T-cell (primary cell): ENCODE data around the gene SHISAL1. TPM values are rescaled to one million over a fixed set of nuclear protein-coding genes. Genes with fewer than 3 reads are reported as not detected.

Experiments
- ATAC-seq, 4 experiments: fragments of 200-7000 bp in 3 of 4; fragments of 150-1000 bp in 1 of 4; cut with Tn5 transposase; replicated peaks in 1 of 4; 1 replicate in 3 of 4; 2 replicates in 1 of 4; pipeline ENCODE4 v1.10.0; 2021; ENCODE audit warnings: moderate library complexity in 3 of 4, mild to moderate bottlenecking in 2 of 4, moderate number of reproducible peaks in 1 of 4
- CTCF ChIA-PET, 2 donors: fragments of 300-600 bp; sonication (Branson Sonifier 250); formaldehyde crosslinking; loops; one replicate each; lab custom pipeline; 2022; ENCODE audit warnings: antibody characterized with exemption in 2 of 2; lab: Charles Lee
- POLR2A ChIA-PET, 2 donors: fragments of 300-600 bp; sonication (Branson Sonifier 250); formaldehyde crosslinking; loops; one replicate each; lab custom pipeline; 2022; ENCODE audit warnings: antibody characterized with exemption in 2 of 2; lab: Charles Lee
- DNase-seq, 35 experiments: peaks; one replicate each; pipeline versions ENCODE4 v3.0.0 to v3.0.0-alpha.2; 2013 to 2023
- H3K27ac ChIP-seq: one replicate; pipeline ENCODE4 v1.5.1; 2013; ENCODE audit warnings: low read length
- H3K27me3 ChIP-seq, 2 experiments: replicated peaks in 1 of 2; 1 replicate in 1 of 2; 2 replicates in 1 of 2; pipeline versions ENCODE4 v1.6.1 to v1.7.0; 2013; ENCODE audit warnings: low read length in 1 of 2, mixed read lengths in 1 of 2; ENCODE audit not compliant: control insufficient read depth in 2 of 2, insufficient read depth in 2 of 2; ENCODE audit errors: extremely low read depth in 1 of 2
- H3K36me3 ChIP-seq, 2 donors: 1 replicate in 1 of 2; 2 replicates in 1 of 2; pipeline versions ENCODE4 v1.6.1 to v1.7.0; 2013; ENCODE audit warnings: low read length in 1 of 2; ENCODE audit not compliant: control insufficient read depth in 2 of 2, insufficient read depth in 1 of 2; ENCODE audit errors: extremely low read depth in 1 of 2
- H3K4me1 ChIP-seq, 2 experiments: 1 replicate in 1 of 2; 2 replicates in 1 of 2; pipeline versions ENCODE4 v1.6.1 to v1.7.0; 2013; ENCODE audit warnings: low read length in 2 of 2, mixed read lengths in 1 of 2; ENCODE audit not compliant: insufficient read depth in 2 of 2, control insufficient read depth in 1 of 2; ENCODE audit errors: extremely low read depth in 1 of 2
- H3K4me3 ChIP-seq, 2 donors: 1 replicate in 1 of 2; 2 replicates in 1 of 2; pipeline versions ENCODE4 v1.5.1 to v1.7.0; 2013; ENCODE audit warnings: mild to moderate bottlenecking in 2 of 2, low read length in 1 of 2, moderate library complexity in 1 of 2; ENCODE audit not compliant: control insufficient read depth in 1 of 2; ENCODE audit errors: extremely low read depth in 1 of 2
- H3K9me3 ChIP-seq: 2 replicates; pipeline ENCODE4 v1.7.0; 2013
- H3K27ac Mint-ChIP-seq, 2 donors: one replicate each; pipeline ENCODE4 v1.8.0; 2020 to 2021; ENCODE audit warnings: mild to moderate bottlenecking in 2 of 2, mixed read lengths in 2 of 2
- H3K27me3 Mint-ChIP-seq, 2 donors: one replicate each; pipeline ENCODE4 v1.8.0; 2021 to 2022; ENCODE audit warnings: mixed read lengths in 2 of 2
- H3K36me3 Mint-ChIP-seq: one replicate; pipeline ENCODE4 v1.8.0; 2021; ENCODE audit warnings: mixed read lengths
- H3K4me1 Mint-ChIP-seq, 3 donors: one replicate each; pipeline ENCODE4 v1.8.0; 2020 to 2022; ENCODE audit warnings: mixed read lengths in 3 of 3, mild to moderate bottlenecking in 1 of 3
- H3K4me3 Mint-ChIP-seq, 3 donors: one replicate each; pipeline ENCODE4 v1.8.0; 2020 to 2022; ENCODE audit warnings: mild to moderate bottlenecking in 3 of 3, mixed read lengths in 3 of 3, moderate library complexity in 3 of 3
- H3K9me3 Mint-ChIP-seq, 3 donors: one replicate each; pipeline ENCODE4 v1.8.0; 2020 to 2022; ENCODE audit warnings: mixed read lengths in 3 of 3
- WGBS: methylation state at CpG from one replicate; pipeline ENCODE4 v1.1.5; 2013; ENCODE audit warnings: missing lambda C conversion rate; ENCODE audit not compliant: insufficient coverage; 5-methylcytosine and 5-hydroxymethylcytosine counted together
- total RNA-seq, 35 experiments: library from RNA in 6 of 35; stranded (reverse) in 6 of 35; fragments of 120-200 nt in 1 of 35; gene quantifications; one replicate each; pipeline versions ENCODE4 v1.2.1 to v1.2.4 and lab custom pipeline; 2013 to 2026

The SHISAL1 gene
- total RNA-seq, 5 donors from 2014 or later (not counting 1 experiment from before 2014, with no cell fraction given) = 0.03 to 0.06 TPM; not detected in 3

GRCh38 chr22:44254811-44255210 is 57.9 kb downstream of the SHISAL1 start:
- H3K4me3 ChIP-seq = no peak overlapping the region
- H3K4me1 Mint-ChIP-seq = peaks cover 0 to 7% (median 2%) of the 10 kb centered on the region in 3 donors
- POLR2A ChIA-PET = no interaction called here
- peaks cover 3 to 17% of the 10 kb centered on the region in 2 donors for H3K27me3 Mint-ChIP-seq
- no peak for DNase-seq
- peaks cover 0 to 9% (median 6%) of the 10 kb centered on the region in 3 donors for H3K9me3 Mint-ChIP-seq
- H3K36me3 Mint-ChIP-seq = peaks cover 1% of the 10 kb centered on the region
- no peak overlapping the region for H3K27ac ChIP-seq
- no peaks in the 10 kb centered on the region for H3K9me3 ChIP-seq
- no peak for ATAC-seq
- H3K36me3 ChIP-seq = no peaks in the 10 kb centered on the region
- no peak overlapping the region for H3K27ac Mint-ChIP-seq
- no CpG with 5 or more reads among the region's 2 CpGs for WGBS
- H3K4me1 ChIP-seq = peaks cover 0 to 6% of the 10 kb centered on the region in 2 experiments
- H3K4me3 Mint-ChIP-seq = no peak overlapping the region
- peaks cover 3 to 5% of the 10 kb centered on the region in 2 experiments for H3K27me3 ChIP-seq
- CTCF ChIA-PET = no interaction called here

- Histone ChIP-seq H3K4me3 (no peak overlapping the region), H3K36me3 (no peaks in the 10 kb centered on the region), H3K4me1 (no peaks in the 10 kb centered on the region), H3K27ac (no peak overlapping the region), H3K9me3 (no peaks in the 10 kb centered on the region), H3K27me3 (peaks cover 0 to 41% of the 10 kb centered on the region in 2 experiments)
- Mint-ChIP-seq H3K4me3 (no peak overlapping the region), H3K36me3 (peaks cover 4% of the 10 kb centered on the region), H3K4me1 (no peaks in the 10 kb centered on the region), H3K27me3 (peaks cover 14 to 16% of the 10 kb centered on the region in 2 donors), H3K27ac (no peak overlapping the region), H3K9me3 (peaks cover 0 to 14% (median 10%) of the 10 kb centered on the region in 3 donors)
- 97% methylated on average over 5 of the region's 12 CpGs for WGBS
- no peak for DNase-seq
- ChIA-PET CTCF (no interaction called here), POLR2A (no interaction called here)
- ATAC-seq = no peak
These were observed 63.2 kb downstream of the SHISAL1 start for GRCh38 chr22:44249376-44250147.

- H3K4me3 ChIP-seq = no peak overlapping the region
- no peak for ATAC-seq
- H3K27ac ChIP-seq = no peak overlapping the region
- H3K4me1 Mint-ChIP-seq = no peaks in the 10 kb centered on the region
- no peaks in the 10 kb centered on the region for H3K36me3 ChIP-seq
- ChIA-PET CTCF (no interaction called here), POLR2A (no interaction called here)
- H3K27me3 ChIP-seq = peaks cover 0 to 47% of the 10 kb centered on the region in 2 experiments
- no peak overlapping the region for H3K27ac Mint-ChIP-seq
- no peak overlapping the region for H3K4me3 Mint-ChIP-seq
- peaks cover 12 to 23% of the 10 kb centered on the region in 2 donors for H3K27me3 Mint-ChIP-seq
- peaks cover 4% of the 10 kb centered on the region for H3K36me3 Mint-ChIP-seq
- H3K9me3 Mint-ChIP-seq = peaks cover 0 to 14% (median 10%) of the 10 kb centered on the region in 3 donors
- 80% methylated on average over 8 of the region's 10 CpGs for WGBS
- no peaks in the 10 kb centered on the region for H3K9me3 ChIP-seq
- H3K4me1 ChIP-seq = no peaks in the 10 kb centered on the region
- DNase-seq = no peak
These were observed 63.8 kb downstream of the SHISAL1 start for GRCh38 chr22:44248926-44249325.

GRCh38 chr22:44247923-44248892 is 64.5 kb downstream of the SHISAL1 start:
- H3K9me3 ChIP-seq = no peaks in the 10 kb centered on the region
- no peak overlapping the region for H3K4me3 ChIP-seq
- H3K27me3 ChIP-seq = peaks cover 0 to 53% of the 10 kb centered on the region in 2 experiments
- H3K27ac ChIP-seq = no peak overlapping the region
- Mint-ChIP-seq H3K27ac (no peak overlapping the region), H3K36me3 (peaks cover 4% of the 10 kb centered on the region), H3K9me3 (peaks cover 0 to 14% (median 10%) of the 10 kb centered on the region in 3 donors), H3K4me1 (no peaks in the 10 kb centered on the region), H3K27me3 (peaks cover 15 to 29% of the 10 kb centered on the region in 2 donors), H3K4me3 (no peak overlapping the region)
- ATAC-seq (no peak), DNase-seq (no peak)
- H3K36me3 ChIP-seq = no peaks in the 10 kb centered on the region
- POLR2A ChIA-PET = no interaction called here
- no peaks in the 10 kb centered on the region for H3K4me1 ChIP-seq
- 90% methylated on average over 20 of the region's 25 CpGs for WGBS
- CTCF ChIA-PET = no interaction called here

- Mint-ChIP-seq H3K4me1 (no peaks in the 10 kb centered on the region), H3K36me3 (peaks cover 4% of the 10 kb centered on the region), H3K9me3 (peaks cover 0 to 14% (median 10%) of the 10 kb centered on the region in 3 donors), H3K27me3 (peaks cover 15 to 32% of the 10 kb centered on the region in 2 donors), H3K4me3 (no peak overlapping the region), H3K27ac (no peak overlapping the region)
- 76% methylated on average over 5 of the region's 5 CpGs for WGBS
- ChIA-PET POLR2A (no interaction called here), CTCF (no interaction called here)
- no peaks in the 10 kb centered on the region for H3K9me3 ChIP-seq
- DNase-seq (no peak), ATAC-seq (no peak)
- H3K4me1 ChIP-seq = no peaks in the 10 kb centered on the region
- H3K27me3 ChIP-seq = peaks cover 0 to 58% of the 10 kb centered on the region in 2 experiments
- no peak overlapping the region for H3K27ac ChIP-seq
- H3K36me3 ChIP-seq = no peaks in the 10 kb centered on the region
- no peak overlapping the region for H3K4me3 ChIP-seq
These were observed 65.4 kb downstream of the SHISAL1 start for GRCh38 chr22:44247346-44247745.

GRCh38 chr22:44246615-44247326 is 66.0 kb downstream of the SHISAL1 start:
- DNase-seq (no peak), ATAC-seq (no peak)
- CTCF ChIA-PET = no interaction called here
- no peak overlapping the region for H3K4me3 Mint-ChIP-seq
- H3K4me1 Mint-ChIP-seq = no peaks in the 10 kb centered on the region
- H3K9me3 ChIP-seq = no peaks in the 10 kb centered on the region
- no peaks in the 10 kb centered on the region for H3K36me3 ChIP-seq
- H3K27me3 Mint-ChIP-seq = peaks cover 15 to 38% of the 10 kb centered on the region in 2 donors
- peaks cover 0 to 60% of the 10 kb centered on the region in 2 experiments for H3K27me3 ChIP-seq
- no peak overlapping the region for H3K27ac ChIP-seq
- POLR2A ChIA-PET = no interaction called here
- 86% methylated on average over 3 of the region's 8 CpGs for WGBS
- H3K36me3 Mint-ChIP-seq = peaks cover 4% of the 10 kb centered on the region
- no peak overlapping the region for H3K27ac Mint-ChIP-seq
- H3K4me3 ChIP-seq = no peak overlapping the region
- peaks cover 0 to 14% (median 10%) of the 10 kb centered on the region in 3 donors for H3K9me3 Mint-ChIP-seq
- H3K4me1 ChIP-seq = no peaks in the 10 kb centered on the region
